B cell (primary cell): ENCODE data around the gene MAP3K14. TPM values are rescaled to one million over a fixed set of nuclear protein-coding genes. Genes with fewer than 3 reads are reported as not detected.

Experiments
- ATAC-seq: fragments of 200-7000 bp; cut with Tn5 transposase; one replicate; pipeline ENCODE4 v1.10.0; 2021; ENCODE audit warnings: low read depth, mild to moderate bottlenecking, moderate number of reproducible peaks, moderate library complexity
- CTCF ChIA-PET: fragments of 350-600 bp; sonication (Branson Sonifier 250); formaldehyde crosslinking; loops from one replicate; lab custom pipeline; 2021; ENCODE audit warnings: antibody characterized with exemption, inconsistent platforms; lab: Charles Lee
- POLR2A ChIA-PET: fragments of 350-600 bp; sonication (Branson Sonifier 250); formaldehyde crosslinking; loops from one replicate; lab custom pipeline; 2021; ENCODE audit warnings: antibody characterized with exemption; lab: Charles Lee
- DNase-seq: peaks from one replicate; pipeline ENCODE4 v3.0.0; 2013
- H2AFZ ChIP-seq: 2 replicates; pipeline ENCODE4 v1.6.1; 2012; ENCODE audit warnings: mild to moderate bottlenecking, low read depth, low read length; ENCODE audit not compliant: insufficient read depth, poor library complexity, severe bottlenecking
- H3K27ac ChIP-seq, 2 donors: 1 replicate in 1 of 2; 2 replicates in 1 of 2; pipeline ENCODE4 v1.5.1; 2012 to 2013; ENCODE audit warnings: low read length in 2 of 2, mild to moderate bottlenecking in 2 of 2, moderate library complexity in 1 of 2
- H3K27me3 ChIP-seq, 4 experiments: fragments of 200-600 bp in 1 of 4; sonication (generic) in 1 of 4; replicated peaks in 1 of 4; 1 replicate in 2 of 4; 2 replicates in 2 of 4; pipeline versions ENCODE4 v1.6.1 to v1.7.0; 2013 to 2016; ENCODE audit warnings: low read length in 3 of 4, mild to moderate bottlenecking in 2 of 4, mixed read lengths in 1 of 4, moderate library complexity in 1 of 4; ENCODE audit not compliant: insufficient read depth in 4 of 4, control insufficient read depth in 3 of 4; ENCODE audit errors: control extremely low read depth in 1 of 4
- H3K36me3 ChIP-seq, 2 experiments: replicated peaks in 1 of 2; 1 replicate in 1 of 2; 2 replicates in 1 of 2; pipeline versions ENCODE4 v1.6.1 to v1.7.1; 2013; ENCODE audit warnings: low read length in 1 of 2; ENCODE audit not compliant: insufficient read depth in 2 of 2, control insufficient read depth in 1 of 2; ENCODE audit errors: control extremely low read depth in 1 of 2, extremely low read depth in 1 of 2
- H3K4me1 ChIP-seq, 2 donors: fragments of 200-600 bp in 1 of 2; sonication (generic) in 1 of 2; 1 replicate in 1 of 2; 2 replicates in 1 of 2; pipeline versions ENCODE4 v1.5.1 to v1.6.1; 2013 to 2017; ENCODE audit warnings: low read length in 2 of 2; ENCODE audit not compliant: control insufficient read depth in 2 of 2, insufficient read depth in 2 of 2
- H3K4me2 ChIP-seq: replicated peaks from 2 replicates; pipeline ENCODE3; 2012; ENCODE audit warnings: mild to moderate bottlenecking, low read depth, low read length; ENCODE audit not compliant: poor library complexity, severe bottlenecking
- H3K4me3 ChIP-seq, 5 experiments: fragments of 200-600 bp in 1 of 5; sonication (generic) in 1 of 5; 1 replicate in 3 of 5; 2 replicates in 2 of 5; pipeline versions ENCODE4 v1.5.1 to v1.7.0; 2011 to 2016; ENCODE audit warnings: low read length in 4 of 5, mild to moderate bottlenecking in 4 of 5, low read depth in 2 of 5, control low read depth in 1 of 5, moderate library complexity in 1 of 5; ENCODE audit not compliant: insufficient read depth in 1 of 5; ENCODE audit errors: control extremely low read depth in 1 of 5, extremely low read depth in 1 of 5
- H3K79me2 ChIP-seq: fragments of 200-600 bp; sonication (generic); one replicate; pipeline ENCODE4 v1.6.0; 2016; ENCODE audit warnings: low read length; ENCODE audit not compliant: control insufficient read depth, insufficient read depth
- H3K9ac ChIP-seq: fragments of 200-600 bp; sonication (generic); 2 replicates; pipeline ENCODE4 v1.6.1; 2017; ENCODE audit warnings: mild to moderate bottlenecking, low read length, moderate library complexity
- H3K9me3 ChIP-seq, 3 donors: one replicate each; pipeline versions ENCODE4 v1.6.1 to v1.7.1; 2013; ENCODE audit warnings: low read length in 2 of 3; ENCODE audit not compliant: control insufficient read depth in 2 of 3, insufficient read depth in 1 of 3; ENCODE audit errors: control extremely low read depth in 1 of 3
- H4K20me1 ChIP-seq: 2 replicates; pipeline ENCODE4 v1.6.0; 2012; ENCODE audit warnings: mild to moderate bottlenecking, low read length; ENCODE audit not compliant: insufficient read depth, control insufficient read depth, poor library complexity, severe bottlenecking
- H3K27ac Mint-ChIP-seq: one replicate; pipeline ENCODE4 v1.8.0; 2021; ENCODE audit warnings: mixed read lengths
- H3K27me3 Mint-ChIP-seq: one replicate; pipeline ENCODE4 v1.8.0; 2021; ENCODE audit warnings: mixed read lengths
- H3K4me1 Mint-ChIP-seq: one replicate; pipeline ENCODE4 v1.8.0; 2021; ENCODE audit warnings: mixed read lengths
- H3K4me3 Mint-ChIP-seq: one replicate; pipeline ENCODE4 v1.8.0; 2021; ENCODE audit warnings: mixed read lengths
- H3K9me3 Mint-ChIP-seq: one replicate; pipeline ENCODE4 v1.8.0; 2022; ENCODE audit warnings: mixed read lengths; ENCODE audit not compliant: insufficient read depth
- CTCF ChIP-seq: fragments of 200-600 bp; IDR thresholded peaks from one replicate; pipeline ENCODE4 v1.8.0; 2022; ENCODE audit warnings: antibody characterized with exemption, mild to moderate bottlenecking
- EZH2 ChIP-seq: IDR thresholded peaks from 2 replicates; pipeline ENCODE4 v1.6.1; 2012; ENCODE audit warnings: borderline replicate concordance, low read depth, mild to moderate bottlenecking, moderate library complexity, low read length; ENCODE audit not compliant: insufficient read depth, poor library complexity, severe bottlenecking
- whole genome bisulfite sequencing: methylation state at CpG from one replicate; pipeline ENCODE4 v1.1.5; 2013; ENCODE audit warnings: missing lambda C conversion rate; ENCODE audit not compliant: insufficient coverage; 5-methylcytosine and 5-hydroxymethylcytosine counted together
- intact Hi-C: fragments of 100-400 bp; cut with micrococcal nuclease; formaldehyde crosslinking; loops from one replicate; pipeline ENCODE4 v1.10.0; 2022
- polyA plus RNA-seq: library from polyadenylated mRNA; depleted of rRNA; stranded (reverse); fragments of >200 nt; gene quantifications from 2 replicates; pipeline ENCODE4 v1.2.3, GENCODE V29; 2012
- total RNA-seq, 2 donors: library from RNA; stranded (reverse); fragments of 120-200 nt in 1 of 2; gene quantifications; 1 replicate in 1 of 2; 2 replicates in 1 of 2; pipeline versions ENCODE4 v1.2.3 to v1.2.4, GENCODE V29; 2013 to 2022

The MAP3K14 gene
- total and polyA plus RNA-seq, 2 donors (not counting 1 experiment from before 2014, with no cell fraction given) = 66.1 to 84.1 TPM

- Mint-ChIP-seq H3K27ac (peak within 1 kb of the TSS; percentile 99), H3K9me3 (no peaks in the 10 kb centered on the region), H3K27me3 (no peaks in the 10 kb centered on the region), H3K4me1 (peaks cover 55% of the 10 kb centered on the region), H3K4me3 (peak within 1 kb of the TSS; percentile 100)
- ChIA-PET POLR2A (interaction anchor here (0.8 to 6.0 kb wide), 7 partner anchors 11 to 90 kb away, joined by 3 to 149 read pairs (median 4); partner anchors contain the start of gene ACBD4), CTCF (interaction anchor here (0.9 to 15.7 kb wide), 12 partner anchors 18 to 208 kb away, joined by 3 to 737 read pairs (median 40); partner anchors contain the start of genes ACBD4, HEXIM1 and MAP3K14)
- WGBS = 2% methylated on average over 90 of the region's 98 CpGs
- Histone ChIP-seq H4K20me1 (no peaks in the 10 kb centered on the region), H3K4me1 (peaks cover 37 to 58% of the 10 kb centered on the region in 2 donors), H3K9me3 (no peaks in the 10 kb centered on the region), H2AFZ (peak within 1 kb of the TSS; percentile 73), H3K4me3 (peak within 1 kb of the TSS; percentile 62 to 96 (median 90)), H3K9ac (peak within 1 kb of the TSS; percentile 97), H3K4me2 (peak within 1 kb of the TSS; percentile 92), H3K27me3 (no peaks in the 10 kb centered on the region), H3K79me2 (peaks cover 45% of the 10 kb centered on the region), H3K27ac (peak within 1 kb of the TSS; percentile 99 to 100), H3K36me3 (peaks cover 0 to 12% of the 10 kb centered on the region in 2 experiments)
- ATAC-seq = peak; percentile 32
- intact Hi-C loops = loop anchor here (1.0 kb wide), 1 partner anchor 8 kb away; no protein-coding TSS in a partner anchor
- peak; percentile 86 for DNase-seq
- TF ChIP-seq CTCF = no peak
- no peak for TF ChIP-seq EZH2
Measured at GRCh38 chr17:45221081-45222013, 95.5 kb downstream of the MAP3K14 start, which contains the start of gene FMNL1. TSS of gene FMNL1 (plus strand) at chr17:45221885. CDS start at chr17:45222125, 240 bp downstream.
